HepG2 (cell line): Measurements from ENCODE around the gene NOXO1. TPM values are rescaled to one million over a fixed set of nuclear protein-coding genes. Genes with fewer than 3 reads are reported as not detected.
A peak's percentile ranks its signal among the peaks of the same experiment; 100 is the strongest.

Source experiments
- CBX2 ChIP-seq, 2 experiments: fragments of 200-600 bp in 1 of 2; sonication (generic); formaldehyde crosslinking in 1 of 2; IDR thresholded peaks; 2 replicates each; pipeline versions ENCODE4 v1.7.0 to v1.8.1; 2018 to 2022; ENCODE audit warnings: low read depth in 2 of 2, low read length in 1 of 2, mild to moderate bottlenecking in 1 of 2, missing genetic modification reagents in 1 of 2
- DNMT1 ChIP-seq: sonication (generic); formaldehyde crosslinking; IDR thresholded peaks from 2 replicates; pipeline ENCODE4 v1.5.1; 2020; ENCODE audit warnings: mild to moderate bottlenecking, missing genetic modification reagents
- ISX ChIP-seq: sonication (generic); formaldehyde crosslinking; conservative IDR thresholded peaks from 2 replicates; pipeline ENCODE4 v1.5.0; 2020; ENCODE audit warnings: missing genetic modification reagents
- JUND ChIP-seq: sonication (generic); formaldehyde crosslinking; IDR thresholded peaks from 2 replicates; pipeline ENCODE4 v1.8.0; 2022; ENCODE audit warnings: mild to moderate bottlenecking, missing genetic modification reagents
- NPAS2 ChIP-seq: sonication (generic); formaldehyde crosslinking; IDR thresholded peaks from 2 replicates; pipeline ENCODE4 v1.8.0; 2022; ENCODE audit warnings: mild to moderate bottlenecking, missing genetic modification reagents, borderline replicate concordance
- TCF7L2 ChIP-seq: IDR thresholded peaks from 2 replicates; pipeline ENCODE4 v1.6.1; 2011; ENCODE audit warnings: mild to moderate bottlenecking, low read depth, low read length, moderate library complexity
- ZNF17 ChIP-seq: sonication (generic); formaldehyde crosslinking; IDR thresholded peaks from 2 replicates; pipeline ENCODE4 v1.5.0; 2020; ENCODE audit warnings: mild to moderate bottlenecking, missing genetic modification reagents
- ZNF253 ChIP-seq: sonication (generic); formaldehyde crosslinking; IDR thresholded peaks from 2 replicates; pipeline ENCODE4 v1.8.0; 2022; ENCODE audit warnings: mild to moderate bottlenecking, missing genetic modification reagents, borderline replicate concordance
- ZNF292 ChIP-seq: sonication (generic); formaldehyde crosslinking; IDR thresholded peaks from 2 replicates; pipeline ENCODE4 v1.8.1; 2022; ENCODE audit warnings: mild to moderate bottlenecking, low read depth, missing genetic modification reagents, borderline replicate concordance
- ZNF382 ChIP-seq: sonication (generic); formaldehyde crosslinking; IDR thresholded peaks from 2 replicates; pipeline ENCODE4 v1.5.0; 2020; ENCODE audit warnings: missing genetic modification reagents, mild to moderate bottlenecking, borderline replicate concordance
- ZNF501 ChIP-seq: sonication (generic); formaldehyde crosslinking; IDR thresholded peaks from 2 replicates; pipeline ENCODE4 v1.5.1; 2020; ENCODE audit warnings: mild to moderate bottlenecking, moderate library complexity, missing genetic modification reagents
- ZNF562 ChIP-seq: sonication (generic); formaldehyde crosslinking; IDR thresholded peaks from 2 replicates; pipeline ENCODE4 v1.8.0; 2022; ENCODE audit warnings: missing genetic modification reagents, borderline replicate concordance
- ZNF678 ChIP-seq: sonication (generic); formaldehyde crosslinking; IDR thresholded peaks from 2 replicates; pipeline ENCODE4 v1.4.0; 2020; ENCODE audit warnings: mild to moderate bottlenecking, missing genetic modification reagents
- ZNF768 ChIP-seq: sonication (generic); formaldehyde crosslinking; IDR thresholded peaks from 2 replicates; pipeline ENCODE4 v1.4.0; 2020; ENCODE audit warnings: missing genetic modification reagents
- ZSCAN30 ChIP-seq: sonication (generic); formaldehyde crosslinking; IDR thresholded peaks from 2 replicates; pipeline ENCODE4 v1.5.0; 2020; ENCODE audit warnings: mild to moderate bottlenecking, missing genetic modification reagents
- polyA plus RNA-seq, 8 experiments: library from polyadenylated mRNA; depleted of rRNA in 3 of 8; stranded (reverse) in 7 of 8; unstranded in 1 of 8; fragments of >200 nt; fragmentation: Illumina TruSeq in 4 of 8; extraction: Trizol in 4 of 8; gene quantifications; 2 replicates each; pipeline versions ENCODE4 v1.2.1 to v1.2.3, GENCODE V29; 2011 to 2016; ENCODE audit warnings: low read depth in 4 of 8, missing spikeins in 1 of 8, mixed read lengths in 1 of 8; ENCODE audit not compliant: insufficient read depth in 1 of 8
- total RNA-seq, 5 experiments: library from RNA; depleted of rRNA; stranded (reverse); fragments of >200 nt; fragmentation: Illumina TruSeq; extraction: Trizol; gene quantifications; 2 replicates each; pipeline ENCODE4 v1.2.3, GENCODE V29; 2016; ENCODE audit warnings: low read depth in 1 of 5
- TF ChIP-seq, protein P1 (sequence below): sonication (generic); formaldehyde crosslinking; IDR thresholded peaks from 2 replicates; pipeline ENCODE4 v1.4.0; 2020; ENCODE audit warnings: missing genetic modification reagents
- TF ChIP-seq, protein P2 (sequence below): IDR thresholded peaks from 2 replicates; pipeline ENCODE4 v1.6.1; 2016; ENCODE audit warnings: low read depth, borderline replicate concordance
- TF ChIP-seq, protein P3 (sequence below), 2 experiments: sonication (generic) in 1 of 2; formaldehyde crosslinking in 1 of 2; IDR thresholded peaks; 2 replicates each; pipeline versions ENCODE4 v1.6.1 to v1.9.0; 2014 to 2022; ENCODE audit warnings: antibody characterized with exemption in 1 of 2, borderline replicate concordance in 1 of 2, inconsistent platforms in 1 of 2, low read depth in 1 of 2, missing genetic modification reagents in 1 of 2
- TF ChIP-seq, protein P4 (sequence below): IDR thresholded peaks from 2 replicates; pipeline ENCODE4 v1.6.1; 2016; ENCODE audit warnings: mild to moderate bottlenecking, missing biosample characterization, missing genetic modification reagents

The NOXO1 gene
- total and polyA plus RNA-seq, 2 of the 13 experiments (the other 11 are each of a cell fraction or from before 2014, with no cell fraction given), result 0.69 to 1.4 TPM

DNA sequence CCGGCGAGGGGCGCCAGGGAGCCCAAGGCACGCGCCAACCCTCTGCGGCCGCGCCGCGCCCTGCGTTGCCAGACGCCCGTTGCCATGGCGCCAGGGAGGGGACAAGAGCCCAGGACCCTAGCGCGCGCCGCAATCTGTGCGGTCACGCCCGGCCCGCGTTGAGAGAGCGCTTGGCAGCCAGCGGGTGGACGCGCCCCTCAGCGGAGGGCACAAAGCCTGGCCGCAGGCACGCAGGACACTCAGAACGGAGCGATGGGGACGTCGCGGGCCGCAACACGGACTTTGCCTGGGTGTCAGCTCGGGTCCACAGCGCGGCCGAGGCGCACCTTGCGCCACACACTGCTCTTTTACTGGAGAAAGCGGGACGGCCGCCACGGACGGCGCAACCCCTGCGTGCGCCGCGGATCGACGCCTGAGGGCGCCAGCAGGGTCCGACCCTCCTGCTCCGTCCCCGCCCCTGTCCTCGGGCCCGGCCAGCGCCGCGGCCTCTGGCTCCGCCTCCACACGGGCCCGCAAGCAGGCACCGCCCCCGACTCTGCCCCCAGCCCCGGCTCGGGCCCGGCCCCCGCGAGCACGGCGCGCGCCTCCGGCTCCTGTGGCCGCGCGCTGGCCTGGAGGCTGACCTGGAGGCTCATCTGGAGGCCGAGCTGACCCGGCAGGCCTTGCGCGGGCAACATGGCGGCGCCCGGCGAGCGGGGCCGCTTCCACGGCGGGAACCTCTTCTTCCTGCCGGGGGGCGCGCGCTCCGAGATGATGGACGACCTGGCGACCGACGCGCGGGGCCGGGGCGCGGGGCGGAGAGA, 2.5 kb upstream of the NOXO1 start, which contains the start of gene GFER (continued):
- TF ChIP-seq ISX, result no peak
- TF ChIP-seq ZNF562, result no peak
- no peak for TF ChIP-seq ZNF17
- TF ChIP-seq NPAS2 (CRISPR knock-in tag), result no peak
- TF ChIP-seq ZNF768 (CRISPR knock-in tag), result peak; percentile 25; the same call in 1 of the 2 replicates
- no peak for TF ChIP-seq TCF7L2
- TF ChIP-seq, protein P1, sequence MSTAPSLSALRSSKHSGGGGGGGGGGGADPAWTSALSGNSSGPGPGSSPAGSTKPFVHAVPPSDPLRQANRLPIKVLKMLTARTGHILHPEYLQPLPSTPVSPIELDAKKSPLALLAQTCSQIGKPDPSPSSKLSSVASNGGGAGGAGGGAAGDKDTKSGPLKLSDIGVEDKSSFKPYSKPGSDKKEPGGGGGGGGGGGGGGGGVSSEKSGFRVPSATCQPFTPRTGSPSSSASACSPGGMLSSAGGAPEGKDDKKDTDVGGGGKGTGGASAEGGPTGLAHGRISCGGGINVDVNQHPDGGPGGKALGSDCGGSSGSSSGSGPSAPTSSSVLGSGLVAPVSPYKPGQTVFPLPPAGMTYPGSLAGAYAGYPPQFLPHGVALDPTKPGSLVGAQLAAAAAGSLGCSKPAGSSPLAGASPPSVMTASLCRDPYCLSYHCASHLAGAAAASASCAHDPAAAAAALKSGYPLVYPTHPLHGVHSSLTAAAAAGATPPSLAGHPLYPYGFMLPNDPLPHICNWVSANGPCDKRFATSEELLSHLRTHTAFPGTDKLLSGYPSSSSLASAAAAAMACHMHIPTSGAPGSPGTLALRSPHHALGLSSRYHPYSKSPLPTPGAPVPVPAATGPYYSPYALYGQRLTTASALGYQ, result peak; percentile 52; the same call in 1 of the 2 replicates
- TF ChIP-seq, protein P2, sequence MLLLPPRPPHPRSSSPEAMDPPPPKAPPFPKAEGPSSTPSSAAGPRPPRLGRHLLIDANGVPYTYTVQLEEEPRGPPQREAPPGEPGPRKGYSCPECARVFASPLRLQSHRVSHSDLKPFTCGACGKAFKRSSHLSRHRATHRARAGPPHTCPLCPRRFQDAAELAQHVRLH, result peak; percentile 82; the same call in 1 of the 2 replicates
- TF ChIP-seq CBX2 (IDR thresholded peaks at IDR 0.05; ENCODE audit: low read depth, low read length), result no peak
- TF ChIP-seq CBX2 (CRISPR knock-in tag; IDR thresholded peaks at IDR 0.05; ENCODE audit: low read depth), result no peak
- no peak for TF ChIP-seq DNMT1 (CRISPR knock-in tag)
- no peak for TF ChIP-seq ZNF253 (CRISPR knock-in tag)
- TF ChIP-seq, protein P3, sequence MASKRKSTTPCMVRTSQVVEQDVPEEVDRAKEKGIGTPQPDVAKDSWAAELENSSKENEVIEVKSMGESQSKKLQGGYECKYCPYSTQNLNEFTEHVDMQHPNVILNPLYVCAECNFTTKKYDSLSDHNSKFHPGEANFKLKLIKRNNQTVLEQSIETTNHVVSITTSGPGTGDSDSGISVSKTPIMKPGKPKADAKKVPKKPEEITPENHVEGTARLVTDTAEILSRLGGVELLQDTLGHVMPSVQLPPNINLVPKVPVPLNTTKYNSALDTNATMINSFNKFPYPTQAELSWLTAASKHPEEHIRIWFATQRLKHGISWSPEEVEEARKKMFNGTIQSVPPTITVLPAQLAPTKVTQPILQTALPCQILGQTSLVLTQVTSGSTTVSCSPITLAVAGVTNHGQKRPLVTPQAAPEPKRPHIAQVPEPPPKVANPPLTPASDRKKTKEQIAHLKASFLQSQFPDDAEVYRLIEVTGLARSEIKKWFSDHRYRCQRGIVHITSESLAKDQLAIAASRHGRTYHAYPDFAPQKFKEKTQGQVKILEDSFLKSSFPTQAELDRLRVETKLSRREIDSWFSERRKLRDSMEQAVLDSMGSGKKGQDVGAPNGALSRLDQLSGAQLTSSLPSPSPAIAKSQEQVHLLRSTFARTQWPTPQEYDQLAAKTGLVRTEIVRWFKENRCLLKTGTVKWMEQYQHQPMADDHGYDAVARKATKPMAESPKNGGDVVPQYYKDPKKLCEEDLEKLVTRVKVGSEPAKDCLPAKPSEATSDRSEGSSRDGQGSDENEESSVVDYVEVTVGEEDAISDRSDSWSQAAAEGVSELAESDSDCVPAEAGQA (IDR thresholded peaks at IDR 0.05; ENCODE audit: low read depth), result peak; percentile 79
- TF ChIP-seq, protein P3 (CRISPR knock-in tag; IDR thresholded peaks at IDR 0.05; ENCODE audit: borderline replicate concordance), result no peak
- 0 out of 2 replicates have a peak, but pooled peaks have one; percentile 22 for TF ChIP-seq ZNF678 (CRISPR knock-in tag)
- TF ChIP-seq ZNF292 (CRISPR knock-in tag), result no peak
- TF ChIP-seq, protein P4, sequence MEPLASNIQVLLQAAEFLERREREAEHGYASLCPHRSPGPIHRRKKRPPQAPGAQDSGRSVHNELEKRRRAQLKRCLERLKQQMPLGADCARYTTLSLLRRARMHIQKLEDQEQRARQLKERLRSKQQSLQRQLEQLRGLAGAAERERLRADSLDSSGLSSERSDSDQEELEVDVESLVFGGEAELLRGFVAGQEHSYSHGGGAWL (CRISPR knock-in tag), result peak; percentile 80
- TF ChIP-seq ZSCAN30, result no peak
- TF ChIP-seq JUND (CRISPR knock-in tag), result 0 out of 2 replicates have a peak, but pooled peaks have one; percentile 50
- no peak for TF ChIP-seq ZNF382 (CRISPR knock-in tag)
- TF ChIP-seq ZNF501 (CRISPR knock-in tag), result peak; percentile 48; the same call in 1 of the 2 replicates
